Loucy (cell line): ENCODE data around the gene PAQR6.

Experiments
- H2AFZ ChIP-seq: fragments of 200-600 bp; sonication (generic); 2 replicates; pipeline ENCODE4 v1.6.0; 2016; ENCODE audit warnings: antibody characterized with exemption, mild to moderate bottlenecking, low read length, moderate library complexity
- H3F3A ChIP-seq: fragments of 200-600 bp; 2 replicates; pipeline ENCODE4 v1.6.0; 2016; ENCODE audit warnings: antibody characterized with exemption, low read depth, mild to moderate bottlenecking
- H3K27me3 ChIP-seq: fragments of 200-600 bp; sonication (generic); 2 replicates; pipeline ENCODE4 v1.6.1; 2014; ENCODE audit warnings: low read length, mild to moderate bottlenecking; ENCODE audit not compliant: insufficient read depth, poor library complexity, severe bottlenecking
- H3K36me3 ChIP-seq: fragments of 200-600 bp; sonication (generic); 2 replicates; pipeline ENCODE4 v1.6.1; 2016; ENCODE audit warnings: low read length; ENCODE audit not compliant: insufficient read depth
- H3K4me1 ChIP-seq: fragments of 200-600 bp; sonication (generic); 2 replicates; pipeline ENCODE4 v1.5.1; 2014; ENCODE audit warnings: low read length, mild to moderate bottlenecking; ENCODE audit not compliant: insufficient read depth, poor library complexity, severe bottlenecking
- H3K4me2 ChIP-seq: fragments of 200-600 bp; sonication (generic); 2 replicates; pipeline ENCODE4 v1.6.0; 2014; ENCODE audit warnings: antibody characterized with exemption, low read length, low read depth, mild to moderate bottlenecking; ENCODE audit not compliant: poor library complexity, severe bottlenecking
- H3K4me3 ChIP-seq: fragments of 200-600 bp; sonication (generic); 2 replicates; pipeline ENCODE4 v1.5.1; 2014; ENCODE audit warnings: low read length, mild to moderate bottlenecking, mixed read lengths; ENCODE audit not compliant: poor library complexity, severe bottlenecking
- H3K79me2 ChIP-seq: fragments of 200-600 bp; sonication (generic); 2 replicates; pipeline ENCODE4 v1.6.1; 2014; ENCODE audit warnings: low read length; ENCODE audit not compliant: insufficient read depth
- H3K9ac ChIP-seq: fragments of 200-600 bp; sonication (generic); 2 replicates; pipeline ENCODE4 v1.6.0; 2014; ENCODE audit warnings: mild to moderate bottlenecking, low read depth, low read length, moderate library complexity; ENCODE audit not compliant: poor library complexity, severe bottlenecking
- H3K9me2 ChIP-seq: fragments of 200-600 bp; sonication (generic); replicated peaks from 2 replicates; pipeline ENCODE4 v1.6.1; 2016; ENCODE audit warnings: low read depth, low read length, mixed read lengths
- H3K9me3 ChIP-seq: fragments of 200-600 bp; sonication (generic); 2 replicates; pipeline ENCODE4 v1.6.1; 2014; ENCODE audit warnings: mild to moderate bottlenecking, antibody characterized with exemption, low read length, low read depth; ENCODE audit not compliant: insufficient read depth
- H4K20me1 ChIP-seq: fragments of 200-600 bp; sonication (generic); 2 replicates; pipeline ENCODE4 v1.6.0; 2014; ENCODE audit warnings: antibody characterized with exemption, low read length, mild to moderate bottlenecking; ENCODE audit not compliant: insufficient read depth, poor library complexity, severe bottlenecking
- EZH2phosphoT487 ChIP-seq: fragments of 200-600 bp; IDR thresholded peaks from 2 replicates; pipeline ENCODE4 v1.6.1; 2018; ENCODE audit warnings: antibody characterized with exemption, mild to moderate bottlenecking, moderate library complexity, borderline replicate concordance
- TF ChIP-seq, protein P1 (sequence below): fragments of 200-600 bp; sonication (generic); conservative IDR thresholded peaks from 2 replicates; pipeline ENCODE4 v1.5.1; 2014; ENCODE audit warnings: mild to moderate bottlenecking, antibody characterized with exemption, low read length

Gene PAQR6, protein sequence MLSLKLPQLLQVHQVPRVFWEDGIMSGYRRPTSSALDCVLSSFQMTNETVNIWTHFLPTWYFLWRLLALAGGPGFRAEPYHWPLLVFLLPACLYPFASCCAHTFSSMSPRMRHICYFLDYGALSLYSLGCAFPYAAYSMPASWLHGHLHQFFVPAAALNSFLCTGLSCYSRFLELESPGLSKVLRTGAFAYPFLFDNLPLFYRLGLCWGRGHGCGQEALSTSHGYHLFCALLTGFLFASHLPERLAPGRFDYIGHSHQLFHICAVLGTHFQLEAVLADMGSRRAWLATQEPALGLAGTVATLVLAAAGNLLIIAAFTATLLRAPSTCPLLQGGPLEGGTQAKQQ

DNA sequence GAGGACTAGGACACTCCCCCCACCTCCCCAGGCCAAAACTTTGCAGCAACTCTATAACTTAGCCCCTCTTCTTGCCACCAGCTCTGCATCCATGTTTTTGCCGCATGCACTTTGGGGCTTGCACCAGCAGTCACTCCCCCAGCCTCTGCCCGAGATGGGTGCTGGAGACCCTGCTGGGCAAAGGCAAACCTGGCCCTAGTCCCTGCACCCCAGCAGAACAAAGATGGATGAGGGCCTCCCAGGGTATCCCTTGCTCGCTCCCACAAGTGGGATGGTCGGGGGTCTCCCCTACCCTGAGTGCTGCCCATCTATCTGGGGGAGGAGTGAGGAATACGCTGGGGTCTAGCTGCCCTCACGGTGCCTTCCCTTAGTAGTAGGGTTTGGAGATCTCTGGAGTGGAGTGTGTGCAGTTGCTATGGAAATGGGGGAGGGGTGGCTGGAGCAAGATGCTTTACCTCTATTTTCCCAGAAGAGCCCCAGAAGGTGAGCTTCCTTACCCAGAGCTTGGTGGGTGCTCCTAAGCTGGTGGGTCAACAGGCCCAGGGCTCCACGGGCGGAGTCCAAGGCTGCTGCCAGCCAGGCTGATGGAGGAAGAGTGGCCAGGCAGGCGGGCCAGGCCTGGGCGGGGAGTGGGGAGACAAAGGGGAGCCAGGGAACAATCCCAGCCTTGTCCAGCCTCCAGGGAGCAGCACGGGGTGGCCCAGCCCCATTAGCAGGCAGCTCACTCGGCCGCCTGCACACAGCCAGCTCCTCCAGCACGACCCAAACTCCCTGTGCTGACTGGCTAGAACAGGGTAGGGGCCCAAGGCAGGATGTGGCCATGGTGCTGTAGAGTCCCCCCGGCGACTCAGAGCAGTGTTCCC, at the start of gene PAQR6:
Gene PAQR6, minus strand, starts transcription at position 597 of the 863 bp plus-strand sequence. CDS start 1,325 bp downstream, outside the sequence.
- H2AFZ ChIP-seq: no peak within 1 kb of the TSS
- no peaks in the 10 kb centered on the region for H3K9me3 ChIP-seq
- H3K36me3 ChIP-seq: peaks cover 38% of the 10 kb centered on the region
- H3K4me1 ChIP-seq: peaks cover 22% of the 10 kb centered on the region
- no peak within 1 kb of the TSS for H3K4me2 ChIP-seq
- TF ChIP-seq, protein P1, sequence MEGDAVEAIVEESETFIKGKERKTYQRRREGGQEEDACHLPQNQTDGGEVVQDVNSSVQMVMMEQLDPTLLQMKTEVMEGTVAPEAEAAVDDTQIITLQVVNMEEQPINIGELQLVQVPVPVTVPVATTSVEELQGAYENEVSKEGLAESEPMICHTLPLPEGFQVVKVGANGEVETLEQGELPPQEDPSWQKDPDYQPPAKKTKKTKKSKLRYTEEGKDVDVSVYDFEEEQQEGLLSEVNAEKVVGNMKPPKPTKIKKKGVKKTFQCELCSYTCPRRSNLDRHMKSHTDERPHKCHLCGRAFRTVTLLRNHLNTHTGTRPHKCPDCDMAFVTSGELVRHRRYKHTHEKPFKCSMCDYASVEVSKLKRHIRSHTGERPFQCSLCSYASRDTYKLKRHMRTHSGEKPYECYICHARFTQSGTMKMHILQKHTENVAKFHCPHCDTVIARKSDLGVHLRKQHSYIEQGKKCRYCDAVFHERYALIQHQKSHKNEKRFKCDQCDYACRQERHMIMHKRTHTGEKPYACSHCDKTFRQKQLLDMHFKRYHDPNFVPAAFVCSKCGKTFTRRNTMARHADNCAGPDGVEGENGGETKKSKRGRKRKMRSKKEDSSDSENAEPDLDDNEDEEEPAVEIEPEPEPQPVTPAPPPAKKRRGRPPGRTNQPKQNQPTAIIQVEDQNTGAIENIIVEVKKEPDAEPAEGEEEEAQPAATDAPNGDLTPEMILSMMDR: no peak
- no peak for TF ChIP-seq EZH2phosphoT487
- H3K27me3 ChIP-seq: no peaks in the 10 kb centered on the region
- H3F3A ChIP-seq: peaks cover 9% of the 10 kb centered on the region
- no peaks in the 10 kb centered on the region for H4K20me1 ChIP-seq
- no peaks in the 10 kb centered on the region for H3K9me2 ChIP-seq
- H3K79me2 ChIP-seq: no peaks in the 10 kb centered on the region; the same call in 1 of the 2 replicates
- H3K9ac ChIP-seq: no peak within 1 kb of the TSS
- H3K4me3 ChIP-seq: no peak within 1 kb of the TSS

DNA sequence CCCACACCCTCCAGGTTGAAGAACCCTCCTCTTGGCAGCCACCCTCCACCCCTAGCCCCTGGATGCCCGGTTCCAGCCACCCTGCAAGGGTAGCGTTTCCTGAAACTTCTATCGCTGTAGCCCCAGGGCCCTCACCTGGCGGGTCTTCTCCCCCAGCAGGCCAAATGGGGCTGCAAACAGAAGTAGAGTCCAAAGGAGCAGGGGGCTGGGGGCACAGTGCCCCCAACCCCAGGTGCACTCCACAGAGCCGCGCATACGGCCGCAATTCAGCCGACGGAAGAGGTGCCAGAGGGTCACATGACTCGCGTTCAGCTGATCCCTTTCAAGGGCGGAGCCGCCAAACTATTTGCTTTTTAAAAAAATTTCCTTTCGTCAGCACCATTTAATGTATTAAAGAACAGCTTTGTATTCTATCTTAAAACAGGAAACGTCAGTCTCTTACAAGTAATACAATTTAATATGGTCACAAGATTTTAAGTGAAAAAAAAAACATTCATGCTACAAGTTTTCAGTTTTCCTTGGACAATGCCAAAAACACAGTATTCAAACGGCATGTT, 47.6 kb upstream of the PAQR6 start, which contains the start of gene GLMP:
Gene GLMP, minus strand, starts transcription at position 289 of the 557 bp plus-strand sequence. Its CDS starts 34 bp downstream, at position 255.
- no peaks in the 10 kb centered on the region for H3K27me3 ChIP-seq
- H3K4me2 ChIP-seq: peak within 1 kb of the TSS; percentile 90
- 0 out of 2 replicates have a peak, but pooled peaks cover 4% of the 10 kb centered on the region for H3K79me2 ChIP-seq
- H3F3A ChIP-seq: no peaks in the 10 kb centered on the region
- H3K4me1 ChIP-seq: peaks cover 8% of the 10 kb centered on the region
- no peaks in the 10 kb centered on the region for H4K20me1 ChIP-seq
- H3K36me3 ChIP-seq: no peaks in the 10 kb centered on the region
- H3K4me3 ChIP-seq: peak within 1 kb of the TSS; percentile 86
- H3K9me2 ChIP-seq: no peaks in the 10 kb centered on the region
- peak within 1 kb of the TSS; percentile 91 for H2AFZ ChIP-seq
- peak within 1 kb of the TSS; percentile 68 for H3K9ac ChIP-seq
- no peaks in the 10 kb centered on the region for H3K9me3 ChIP-seq
- TF ChIP-seq, protein P1: no peak
- TF ChIP-seq EZH2phosphoT487: no peak

DNA sequence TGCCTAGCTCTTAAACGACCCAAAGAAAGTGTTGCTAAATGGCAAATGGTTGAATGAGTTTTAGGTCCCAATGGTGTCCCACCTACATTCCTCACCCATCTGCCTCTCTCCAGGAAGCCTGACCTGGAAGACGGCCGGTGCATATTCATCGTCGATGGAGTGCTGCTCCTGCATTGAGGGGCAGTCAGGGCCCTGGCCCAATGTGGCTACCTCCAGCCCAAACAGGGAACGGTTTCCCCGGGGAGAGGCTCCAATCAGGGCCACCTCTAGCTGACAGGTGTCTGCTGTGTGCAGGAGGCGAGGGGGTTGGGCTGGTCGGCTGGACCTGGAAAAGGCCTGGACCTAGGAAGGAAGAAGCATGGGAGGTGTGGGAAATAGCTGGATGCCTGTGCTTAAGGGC, 46.0 kb upstream of the PAQR6 start:
- H3K36me3 ChIP-seq: no peaks in the 10 kb centered on the region
- peaks cover 8% of the 10 kb centered on the region for H3K4me1 ChIP-seq
- no peaks in the 10 kb centered on the region for H4K20me1 ChIP-seq
- H3K4me2 ChIP-seq: no peak overlapping the region
- no peaks in the 10 kb centered on the region for H3K27me3 ChIP-seq
- H3K9ac ChIP-seq: no peak overlapping the region
- no peaks in the 10 kb centered on the region for H3K9me2 ChIP-seq
- H3K4me3 ChIP-seq: no peak overlapping the region
- H3K79me2 ChIP-seq: 0 out of 2 replicates have a peak, but pooled peaks cover 4% of the 10 kb centered on the region
- no peaks in the 10 kb centered on the region for H3F3A ChIP-seq
- no peaks in the 10 kb centered on the region for H3K9me3 ChIP-seq
- TF ChIP-seq, protein P1: no peak
- no peak for TF ChIP-seq EZH2phosphoT487
- H2AFZ ChIP-seq: no peak overlapping the region
